Right lobe of liver (tissue), 4 donors: ENCODE results near the gene NFKB1.

ENCODE experiments used
- POLR2A ChIP-seq: fragments of 450-650 bp; IDR thresholded peaks from one replicate; pipeline ENCODE4 v1.6.1; 2017; ENCODE audit warnings: antibody characterized with exemption, mild to moderate bottlenecking
- TF ChIP-seq, protein P1 (sequence below), 4 donors: fragments of 200-600 bp in 3 of 4; fragments of 450-650 bp in 1 of 4; IDR thresholded peaks; one replicate each; pipeline versions ENCODE4 v1.5.1 to v1.8.0; 2016 to 2022; ENCODE audit warnings: antibody characterized with exemption in 4 of 4, mild to moderate bottlenecking in 2 of 4
- donor health status: DM: no; HTN: no; CAD: no.
- donor health status: DM: no; HTN: no; CAD: no.
- donor health status: DM: no; HTN: yes; CAD: no.

- no peak for TF ChIP-seq POLR2A
- TF ChIP-seq, protein P1, sequence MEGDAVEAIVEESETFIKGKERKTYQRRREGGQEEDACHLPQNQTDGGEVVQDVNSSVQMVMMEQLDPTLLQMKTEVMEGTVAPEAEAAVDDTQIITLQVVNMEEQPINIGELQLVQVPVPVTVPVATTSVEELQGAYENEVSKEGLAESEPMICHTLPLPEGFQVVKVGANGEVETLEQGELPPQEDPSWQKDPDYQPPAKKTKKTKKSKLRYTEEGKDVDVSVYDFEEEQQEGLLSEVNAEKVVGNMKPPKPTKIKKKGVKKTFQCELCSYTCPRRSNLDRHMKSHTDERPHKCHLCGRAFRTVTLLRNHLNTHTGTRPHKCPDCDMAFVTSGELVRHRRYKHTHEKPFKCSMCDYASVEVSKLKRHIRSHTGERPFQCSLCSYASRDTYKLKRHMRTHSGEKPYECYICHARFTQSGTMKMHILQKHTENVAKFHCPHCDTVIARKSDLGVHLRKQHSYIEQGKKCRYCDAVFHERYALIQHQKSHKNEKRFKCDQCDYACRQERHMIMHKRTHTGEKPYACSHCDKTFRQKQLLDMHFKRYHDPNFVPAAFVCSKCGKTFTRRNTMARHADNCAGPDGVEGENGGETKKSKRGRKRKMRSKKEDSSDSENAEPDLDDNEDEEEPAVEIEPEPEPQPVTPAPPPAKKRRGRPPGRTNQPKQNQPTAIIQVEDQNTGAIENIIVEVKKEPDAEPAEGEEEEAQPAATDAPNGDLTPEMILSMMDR (IDR thresholded peaks at IDR 0.05): no peak
Measured at GRCh38 chr4:102524691-102525090, 23.5 kb downstream of the NFKB1 start.
